Measurements from ENCODE around the gene HSF2.

Gene HSF2

GRCh38 chr6:122412001-122412400 is 12.5 kb downstream of the HSF2 start:
- no peak for DNase-seq
- Histone ChIP-seq H3K27ac (no peak overlapping the region), H3K27me3 (replicated peaks) (no peaks in the 10 kb centered on the region), H3K4me3 (ENCODE audit: low read depth, low read length) (no peak overlapping the region), H3K36me3 (replicated peaks) (no peaks in the 10 kb centered on the region)
- TF ChIP-seq, protein P1, sequence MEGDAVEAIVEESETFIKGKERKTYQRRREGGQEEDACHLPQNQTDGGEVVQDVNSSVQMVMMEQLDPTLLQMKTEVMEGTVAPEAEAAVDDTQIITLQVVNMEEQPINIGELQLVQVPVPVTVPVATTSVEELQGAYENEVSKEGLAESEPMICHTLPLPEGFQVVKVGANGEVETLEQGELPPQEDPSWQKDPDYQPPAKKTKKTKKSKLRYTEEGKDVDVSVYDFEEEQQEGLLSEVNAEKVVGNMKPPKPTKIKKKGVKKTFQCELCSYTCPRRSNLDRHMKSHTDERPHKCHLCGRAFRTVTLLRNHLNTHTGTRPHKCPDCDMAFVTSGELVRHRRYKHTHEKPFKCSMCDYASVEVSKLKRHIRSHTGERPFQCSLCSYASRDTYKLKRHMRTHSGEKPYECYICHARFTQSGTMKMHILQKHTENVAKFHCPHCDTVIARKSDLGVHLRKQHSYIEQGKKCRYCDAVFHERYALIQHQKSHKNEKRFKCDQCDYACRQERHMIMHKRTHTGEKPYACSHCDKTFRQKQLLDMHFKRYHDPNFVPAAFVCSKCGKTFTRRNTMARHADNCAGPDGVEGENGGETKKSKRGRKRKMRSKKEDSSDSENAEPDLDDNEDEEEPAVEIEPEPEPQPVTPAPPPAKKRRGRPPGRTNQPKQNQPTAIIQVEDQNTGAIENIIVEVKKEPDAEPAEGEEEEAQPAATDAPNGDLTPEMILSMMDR (IDR thresholded peaks at IDR 0.05; ENCODE audit: low read depth, low read length, missing control alignments) = no peak
- in situ Hi-C loops (cut with HindIII; ENCODE audit: low pct_ligation_motif_present, low sequenced_read_pairs) = no loop called here

GRCh38 chr6:122416825-122417224 is 17.4 kb downstream of the HSF2 start:
- TF ChIP-seq, protein P1 (IDR thresholded peaks at IDR 0.05; ENCODE audit: low read depth, low read length, missing control alignments) = no peak
- in situ Hi-C loops (cut with HindIII; ENCODE audit: low pct_ligation_motif_present, low sequenced_read_pairs) = no loop called here
- Histone ChIP-seq H3K27me3 (replicated peaks) (no peaks in the 10 kb centered on the region), H3K4me3 (ENCODE audit: low read depth, low read length) (no peak overlapping the region), H3K27ac (no peak overlapping the region), H3K36me3 (replicated peaks) (no peaks in the 10 kb centered on the region)
- no peak for DNase-seq

GRCh38 chr6:122422003-122422402 is 22.6 kb downstream of the HSF2 start:
- TF ChIP-seq, protein P1 (IDR thresholded peaks at IDR 0.05; ENCODE audit: low read depth, low read length, missing control alignments) = no peak
- H3K27me3 ChIP-seq (replicated peaks) = no peaks in the 10 kb centered on the region
- in situ Hi-C loops (cut with HindIII; ENCODE audit: low pct_ligation_motif_present, low sequenced_read_pairs) = no loop called here
- no peak overlapping the region for H3K4me3 ChIP-seq (ENCODE audit: low read depth, low read length)
- DNase-seq = no peak
- no peak overlapping the region for H3K27ac ChIP-seq
- H3K36me3 ChIP-seq (replicated peaks) = no peaks in the 10 kb centered on the region

DNA sequence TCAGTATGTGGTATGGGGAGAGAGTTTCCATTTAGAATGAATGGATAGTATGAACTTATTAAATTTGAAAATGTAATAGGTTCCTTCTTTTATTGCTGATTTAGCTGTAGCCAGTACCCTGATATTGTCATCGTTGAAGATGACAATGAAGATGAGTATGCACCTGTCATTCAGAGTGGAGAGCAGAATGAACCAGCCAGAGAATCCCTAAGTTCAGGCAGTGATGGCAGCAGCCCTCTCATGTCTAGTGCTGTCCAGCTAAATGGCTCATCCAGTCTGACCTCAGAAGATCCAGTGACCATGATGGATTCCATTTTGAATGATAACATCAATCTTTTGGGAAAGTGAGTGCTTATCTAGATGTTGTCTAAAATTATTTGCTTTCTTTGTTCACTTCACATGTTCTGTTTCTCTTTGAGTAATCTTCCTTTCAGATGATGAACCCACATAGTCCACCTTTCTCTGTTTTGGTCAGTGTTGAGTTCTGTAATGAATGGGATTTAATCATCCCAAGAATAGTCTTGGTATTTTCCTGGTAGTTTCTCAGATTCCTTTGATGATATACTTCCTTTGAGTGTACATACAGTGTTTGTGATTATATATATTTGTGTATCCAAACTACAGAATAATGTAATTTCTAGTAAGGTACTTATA is 23.3 kb downstream of the HSF2 start:
- no peak overlapping the region for H3K4me3 ChIP-seq (ENCODE audit: low read depth, low read length)
- in situ Hi-C loops (cut with HindIII; ENCODE audit: low pct_ligation_motif_present, low sequenced_read_pairs) = no loop called here
- no peaks in the 10 kb centered on the region for H3K27me3 ChIP-seq (replicated peaks)
- H3K27ac ChIP-seq = no peak overlapping the region
- DNase-seq = no peak
- TF ChIP-seq, protein P1 (IDR thresholded peaks at IDR 0.05; ENCODE audit: low read depth, low read length, missing control alignments) = no peak
- H3K36me3 ChIP-seq (replicated peaks) = no peaks in the 10 kb centered on the region

GRCh38 chr6:122423734-122424133 is 24.3 kb downstream of the HSF2 start:
- H3K36me3 ChIP-seq (replicated peaks) = no peaks in the 10 kb centered on the region
- TF ChIP-seq, protein P1 (IDR thresholded peaks at IDR 0.05; ENCODE audit: low read depth, low read length, missing control alignments) = no peak
- DNase-seq = no peak
- H3K27me3 ChIP-seq (replicated peaks) = no peaks in the 10 kb centered on the region
- H3K27ac ChIP-seq = no peak overlapping the region
- H3K4me3 ChIP-seq (ENCODE audit: low read depth, low read length) = no peak overlapping the region
- in situ Hi-C loops (cut with HindIII; ENCODE audit: low pct_ligation_motif_present, low sequenced_read_pairs) = no loop called here

DNA sequence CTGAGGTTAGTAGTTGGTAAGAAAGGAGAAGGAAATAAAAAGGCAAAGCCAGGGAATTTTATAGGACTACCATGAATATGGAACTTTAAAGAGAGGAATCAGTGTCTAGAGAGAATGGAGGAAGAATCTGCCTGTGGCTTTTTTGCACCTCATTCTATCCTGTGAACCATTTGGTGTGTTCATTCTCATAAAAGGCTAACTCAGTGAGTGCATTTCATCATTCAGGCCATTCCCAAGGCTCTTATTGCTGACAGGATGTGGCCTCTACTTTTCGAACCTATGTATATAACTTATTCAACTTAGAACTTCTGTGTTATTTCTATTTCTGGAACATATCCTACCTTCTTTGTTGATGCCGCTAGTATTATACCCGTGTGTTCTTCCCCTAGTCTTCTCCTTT is 27.1 kb downstream of the HSF2 start:
- H3K36me3 ChIP-seq (replicated peaks) = no peaks in the 10 kb centered on the region
- no peak for DNase-seq
- in situ Hi-C loops (cut with HindIII; ENCODE audit: low pct_ligation_motif_present, low sequenced_read_pairs) = no loop called here
- no peak overlapping the region for H3K27ac ChIP-seq
- TF ChIP-seq, protein P1 (IDR thresholded peaks at IDR 0.05; ENCODE audit: low read depth, low read length, missing control alignments) = no peak
- no peaks in the 10 kb centered on the region for H3K27me3 ChIP-seq (replicated peaks)
- H3K4me3 ChIP-seq (ENCODE audit: low read depth, low read length) = no peak overlapping the region
